Activated naive CD8-positive, alpha-beta T cell (primary cell): ENCODE measurements around the gene FOXC2.

Source experiments
- H3K27ac Mint-ChIP-seq: one replicate; pipeline ENCODE4 v1.8.0; 2021; ENCODE audit warnings: mixed read lengths
- H3K27me3 Mint-ChIP-seq: one replicate; pipeline ENCODE4 v1.8.0; 2021; ENCODE audit warnings: mixed read lengths
- H3K36me3 Mint-ChIP-seq: one replicate; pipeline ENCODE4 v1.8.0; 2021; ENCODE audit warnings: mixed read lengths
- H3K4me1 Mint-ChIP-seq: one replicate; pipeline ENCODE4 v1.8.0; 2021; ENCODE audit warnings: low read depth, mixed read lengths
- H3K4me3 Mint-ChIP-seq: one replicate; pipeline ENCODE4 v1.8.0; 2021; ENCODE audit warnings: mild to moderate bottlenecking, mixed read lengths
- H3K9me3 Mint-ChIP-seq: one replicate; pipeline ENCODE4 v1.8.0; 2021; ENCODE audit warnings: low read depth, mixed read lengths

FOXC2 gene

GRCh38 chr16:86542756-86543750, 23.6 kb upstream of the FOXC2 start:
- peaks cover 7% of the 10 kb centered on the region for H3K36me3 Mint-ChIP-seq
- H3K9me3 Mint-ChIP-seq, result no peaks in the 10 kb centered on the region
- H3K4me3 Mint-ChIP-seq, result no peak overlapping the region
- no peaks in the 10 kb centered on the region for H3K4me1 Mint-ChIP-seq
- no peak overlapping the region for H3K27ac Mint-ChIP-seq
- H3K27me3 Mint-ChIP-seq, result no peaks in the 10 kb centered on the region

- H3K27me3 Mint-ChIP-seq, result no peaks in the 10 kb centered on the region
- no peak overlapping the region for H3K4me3 Mint-ChIP-seq
- H3K36me3 Mint-ChIP-seq, result peaks cover 7% of the 10 kb centered on the region
- no peaks in the 10 kb centered on the region for H3K4me1 Mint-ChIP-seq
- no peak overlapping the region for H3K27ac Mint-ChIP-seq
- no peaks in the 10 kb centered on the region for H3K9me3 Mint-ChIP-seq
Observed at GRCh38 chr16:86545481-86545880, 21.1 kb upstream of the FOXC2 start.

GRCh38 chr16:86545954-86546637, 20.5 kb upstream of the FOXC2 start:
- H3K4me3 Mint-ChIP-seq, result no peak overlapping the region
- peaks cover 7% of the 10 kb centered on the region for H3K36me3 Mint-ChIP-seq
- no peaks in the 10 kb centered on the region for H3K27me3 Mint-ChIP-seq
- H3K27ac Mint-ChIP-seq, result no peak overlapping the region
- H3K4me1 Mint-ChIP-seq, result no peaks in the 10 kb centered on the region
- H3K9me3 Mint-ChIP-seq, result no peaks in the 10 kb centered on the region

GRCh38 chr16:86546638-86547013, 20.0 kb upstream of the FOXC2 start:
- H3K4me1 Mint-ChIP-seq, result no peaks in the 10 kb centered on the region
- no peak overlapping the region for H3K27ac Mint-ChIP-seq
- no peaks in the 10 kb centered on the region for H3K27me3 Mint-ChIP-seq
- no peaks in the 10 kb centered on the region for H3K9me3 Mint-ChIP-seq
- H3K36me3 Mint-ChIP-seq, result peaks cover 7% of the 10 kb centered on the region
- H3K4me3 Mint-ChIP-seq, result no peak overlapping the region

GRCh38 chr16:86547286-86547685, 19.3 kb upstream of the FOXC2 start:
- H3K4me1 Mint-ChIP-seq, result no peaks in the 10 kb centered on the region
- H3K27ac Mint-ChIP-seq, result no peak overlapping the region
- no peak overlapping the region for H3K4me3 Mint-ChIP-seq
- H3K36me3 Mint-ChIP-seq, result peaks cover 7% of the 10 kb centered on the region
- no peaks in the 10 kb centered on the region for H3K9me3 Mint-ChIP-seq
- no peaks in the 10 kb centered on the region for H3K27me3 Mint-ChIP-seq

GRCh38 chr16:86549076-86549892, 17.3 kb upstream of the FOXC2 start:
- Mint-ChIP-seq H3K36me3 (peaks cover 7% of the 10 kb centered on the region), H3K27me3 (no peaks in the 10 kb centered on the region), H3K9me3 (no peaks in the 10 kb centered on the region), H3K27ac (peak overlapping the region; percentile 41), H3K4me3 (no peak overlapping the region), H3K4me1 (peaks cover 11% of the 10 kb centered on the region)

GRCh38 chr16:86549893-86550190, 16.8 kb upstream of the FOXC2 start:
- Mint-ChIP-seq H3K4me1 (peaks cover 13% of the 10 kb centered on the region), H3K4me3 (no peak overlapping the region), H3K36me3 (peaks cover 2% of the 10 kb centered on the region), H3K27me3 (no peaks in the 10 kb centered on the region), H3K27ac (no peak overlapping the region), H3K9me3 (no peaks in the 10 kb centered on the region)

- Mint-ChIP-seq H3K9me3 (no peaks in the 10 kb centered on the region), H3K4me1 (peaks cover 17% of the 10 kb centered on the region), H3K27ac (no peak overlapping the region), H3K36me3 (peaks cover 2% of the 10 kb centered on the region), H3K4me3 (no peak overlapping the region), H3K27me3 (no peaks in the 10 kb centered on the region)
Observed at GRCh38 chr16:86550281-86550680, 16.3 kb upstream of the FOXC2 start.

GRCh38 chr16:86553356-86553755, 13.3 kb upstream of the FOXC2 start:
- H3K4me1 Mint-ChIP-seq, result peaks cover 20% of the 10 kb centered on the region
- H3K27ac Mint-ChIP-seq, result peak overlapping the region; percentile 97
- H3K9me3 Mint-ChIP-seq, result no peaks in the 10 kb centered on the region
- peak overlapping the region; percentile 95 for H3K4me3 Mint-ChIP-seq
- no peaks in the 10 kb centered on the region for H3K27me3 Mint-ChIP-seq
- H3K36me3 Mint-ChIP-seq, result peaks cover 2% of the 10 kb centered on the region

- Mint-ChIP-seq H3K4me1 (peaks cover 20% of the 10 kb centered on the region), H3K9me3 (no peaks in the 10 kb centered on the region), H3K27me3 (peaks cover 3% of the 10 kb centered on the region), H3K36me3 (peaks cover 2% of the 10 kb centered on the region), H3K4me3 (peak overlapping the region; percentile 95), H3K27ac (peak overlapping the region; percentile 97)
Observed at GRCh38 chr16:86554599-86554916, 12.1 kb upstream of the FOXC2 start.

GRCh38 chr16:86554917-86555703, 11.5 kb upstream of the FOXC2 start, which contains the start of gene MTHFSD:
MTHFSD (minus strand) TSS chr16:86555235; CDS start chr16:86555184, 51 bp downstream.
- H3K27me3 Mint-ChIP-seq, result peaks cover 3% of the 10 kb centered on the region
- peak within 1 kb of the TSS; percentile 97 for H3K27ac Mint-ChIP-seq
- H3K4me3 Mint-ChIP-seq, result peak within 1 kb of the TSS; percentile 95
- H3K9me3 Mint-ChIP-seq, result no peaks in the 10 kb centered on the region
- peaks cover 2% of the 10 kb centered on the region for H3K36me3 Mint-ChIP-seq
- peaks cover 20% of the 10 kb centered on the region for H3K4me1 Mint-ChIP-seq

- no peaks in the 10 kb centered on the region for H3K9me3 Mint-ChIP-seq
- peak overlapping the region; percentile 95 for H3K4me3 Mint-ChIP-seq
- peaks cover 20% of the 10 kb centered on the region for H3K4me1 Mint-ChIP-seq
- peaks cover 5% of the 10 kb centered on the region for H3K27me3 Mint-ChIP-seq
- H3K36me3 Mint-ChIP-seq, result peaks cover 2% of the 10 kb centered on the region
- H3K27ac Mint-ChIP-seq, result peak overlapping the region; percentile 97
Observed at GRCh38 chr16:86555704-86556075, 10.9 kb upstream of the FOXC2 start.

- Mint-ChIP-seq H3K27me3 (peaks cover 7% of the 10 kb centered on the region), H3K27ac (peak overlapping the region; percentile 28), H3K36me3 (peaks cover 2% of the 10 kb centered on the region), H3K9me3 (no peaks in the 10 kb centered on the region), H3K4me3 (peak overlapping the region; percentile 95), H3K4me1 (peaks cover 20% of the 10 kb centered on the region)
Observed at GRCh38 chr16:86556576-86556975, 10.1 kb upstream of the FOXC2 start.

GRCh38 chr16:86557587-86557986, 9.0 kb upstream of the FOXC2 start:
- Mint-ChIP-seq H3K4me3 (no peak overlapping the region), H3K9me3 (no peaks in the 10 kb centered on the region), H3K27me3 (peaks cover 9% of the 10 kb centered on the region), H3K27ac (no peak overlapping the region), H3K4me1 (peaks cover 18% of the 10 kb centered on the region), H3K36me3 (peaks cover 2% of the 10 kb centered on the region)
